Hepatocyte (in vitro differentiated cells): ENCODE measurements around the gene PSG6. TPM values are rescaled to one million over a fixed set of nuclear protein-coding genes. Genes with fewer than 3 reads are reported as not detected.
"Not testable (repeated sequence)": the region's sequence is repeated elsewhere in the genome, so short reads cannot be mapped to it uniquely, and the experiment has no call there.

Experiments used
- DNase-seq: peaks from one replicate; pipeline ENCODE4 v3.0.0-alpha.2; 2016; ENCODE audit warnings: low spot score
- H2AFZ ChIP-seq: fragments of 200-600 bp; sonication (generic); 2 replicates; pipeline ENCODE4 v1.6.0; 2016; ENCODE audit warnings: antibody characterized with exemption, mild to moderate bottlenecking
- H3K27ac ChIP-seq: fragments of 200-600 bp; sonication (generic); 2 replicates; pipeline ENCODE4 v1.5.1; 2016; ENCODE audit warnings: mild to moderate bottlenecking
- H3K27me3 ChIP-seq: fragments of 200-600 bp; sonication (generic); 2 replicates; pipeline ENCODE4 v1.6.1; 2016
- H3K36me3 ChIP-seq: fragments of 200-600 bp; sonication (generic); replicated peaks from 2 replicates; pipeline ENCODE4 v1.5.1; 2016; ENCODE audit warnings: low read depth; ENCODE audit not compliant: insufficient read depth
- H3K4me1 ChIP-seq: fragments of 200-600 bp; sonication (generic); 2 replicates; pipeline ENCODE4 v1.5.1; 2016; ENCODE audit warnings: mild to moderate bottlenecking, moderate library complexity; ENCODE audit not compliant: insufficient read depth
- H3K4me2 ChIP-seq: fragments of 200-600 bp; sonication (generic); 2 replicates; pipeline ENCODE4 v1.6.0; 2016
- H3K4me3 ChIP-seq: fragments of 200-600 bp; sonication (generic); 2 replicates; pipeline ENCODE4 v1.5.1; 2016; ENCODE audit warnings: mild to moderate bottlenecking
- H3K79me2 ChIP-seq: fragments of 200-600 bp; sonication (generic); 2 replicates; pipeline ENCODE4 v1.6.0; 2017; ENCODE audit warnings: mild to moderate bottlenecking
- H3K9me2 ChIP-seq: fragments of 200-600 bp; sonication (generic); replicated peaks from 2 replicates; pipeline ENCODE4 v1.6.0; 2017; ENCODE audit warnings: mild to moderate bottlenecking; ENCODE audit not compliant: insufficient read depth
- H3K9me3 ChIP-seq: fragments of 200-600 bp; sonication (generic); 2 replicates; pipeline ENCODE4 v1.5.1; 2016; ENCODE audit warnings: low read depth, mild to moderate bottlenecking
- H4K20me1 ChIP-seq: fragments of 200-600 bp; sonication (generic); 2 replicates; pipeline ENCODE4 v1.6.0; 2016; ENCODE audit warnings: mild to moderate bottlenecking; ENCODE audit not compliant: insufficient read depth, poor library complexity, severe bottlenecking
- WGBS: methylation state at CpG from one replicate; pipeline ENCODE4 v1.1.6; 2016; ENCODE audit warnings: low lambda C conversion rate; ENCODE audit errors: missing lambda C conversion rate; 5-methylcytosine and 5-hydroxymethylcytosine counted together
- polyA plus RNA-seq: library from polyadenylated mRNA; unstranded; fragments of >200 nt; fragmentation: Nextera tagmentation; extraction: Ambion mirVana; gene quantifications from 2 replicates; pipeline ENCODE4 v1.2.1, GENCODE V29; 2016
- total RNA-seq: library from RNA; depleted of rRNA; stranded (reverse); fragments of >200 nt; gene quantifications from 2 replicates; pipeline ENCODE4 v1.2.3, GENCODE V29; 2014

PSG6 gene
- total and polyA plus RNA-seq, 2 experiments from 2014 or later, result not detected

DNA sequence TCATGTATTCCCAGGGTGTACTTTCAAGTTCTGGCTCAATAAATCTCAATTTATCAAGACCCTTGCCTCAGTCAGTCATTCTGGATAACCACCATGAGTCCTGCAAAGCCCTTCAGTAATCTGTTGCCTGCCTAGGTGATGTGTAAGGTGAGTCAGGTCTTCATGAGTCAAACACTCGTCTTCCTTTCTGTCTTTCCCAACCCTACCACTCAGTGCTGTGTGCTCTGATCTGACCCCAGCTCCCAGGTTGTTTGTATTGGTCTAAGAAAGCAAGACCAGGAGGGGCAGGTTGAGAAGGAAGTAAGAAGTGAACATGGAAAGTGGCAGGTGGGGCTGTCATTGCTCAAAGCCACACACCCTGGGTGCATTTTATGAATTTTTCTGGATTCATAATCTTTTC lies 20.0 kb downstream of the PSG6 start:
- not testable (repeated sequence) for H3K9me3 ChIP-seq, H3K36me3 ChIP-seq, H3K4me2 ChIP-seq, H3K27me3 ChIP-seq, H2AFZ ChIP-seq, DNase-seq, H3K4me1 ChIP-seq, H4K20me1 ChIP-seq, H3K79me2 ChIP-seq, H3K4me3 ChIP-seq, H3K27ac ChIP-seq, H3K9me2 ChIP-seq
- WGBS, result 32% methylated on average over 1 of the region's 1 CpG

DNA sequence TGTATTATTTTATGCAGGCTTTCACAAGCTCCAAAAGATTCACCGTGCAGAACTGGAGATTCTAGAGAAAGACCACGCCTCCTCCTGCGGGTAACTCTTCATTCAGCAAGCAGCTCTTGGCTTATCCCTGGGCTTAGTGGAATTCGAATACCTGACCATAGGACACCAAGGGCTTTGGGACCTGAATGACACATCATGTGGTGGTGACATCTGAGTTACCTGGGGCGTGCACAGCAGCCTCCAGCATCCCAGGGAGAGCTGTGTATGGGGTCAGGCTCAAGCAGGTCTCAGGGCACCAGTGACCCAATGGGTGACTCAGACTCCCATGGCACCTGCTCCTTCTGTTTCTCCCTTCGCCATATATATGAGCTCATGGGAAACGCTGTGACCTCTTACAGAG lies 27.2 kb downstream of the PSG6 start:
- 74% methylated on average over 7 of the region's 7 CpGs for WGBS
- not testable (repeated sequence) for DNase-seq

DNA sequence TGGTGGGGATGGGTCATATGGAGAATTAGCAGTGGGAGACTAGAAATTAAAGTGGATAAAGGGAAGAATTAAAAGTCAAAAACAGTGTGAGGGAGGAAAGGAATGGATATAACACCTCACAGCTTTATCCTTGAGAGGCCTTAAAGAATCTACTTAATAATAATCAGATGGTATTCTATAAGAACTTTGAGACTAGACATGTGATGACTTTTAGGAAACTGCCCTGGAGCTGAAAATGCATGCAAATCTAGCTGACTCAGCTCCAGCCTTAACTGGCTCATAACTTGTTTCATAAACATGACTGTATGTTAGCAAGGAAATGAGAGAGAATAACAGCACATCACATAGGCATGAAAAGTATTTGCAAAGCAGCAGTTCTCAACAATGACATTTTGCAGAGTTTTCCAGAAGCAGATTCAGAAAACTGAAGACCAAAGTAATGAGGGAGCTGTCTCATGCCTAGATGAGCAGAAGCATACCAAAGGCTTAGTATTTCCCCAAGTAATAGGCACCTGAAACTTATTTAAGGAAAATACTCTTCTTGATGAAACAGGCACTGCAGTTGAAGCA lies 29.7 kb downstream of the PSG6 start:
- DNase-seq, H3K36me3 ChIP-seq, H3K4me2 ChIP-seq, H3K27ac ChIP-seq, H3K4me3 ChIP-seq, H3K9me2 ChIP-seq, H3K27me3 ChIP-seq, H3K9me3 ChIP-seq, H2AFZ ChIP-seq, H3K4me1 ChIP-seq, H3K79me2 ChIP-seq, H4K20me1 ChIP-seq: not testable (repeated sequence)

More for the DNA sequence above, 27.2 kb downstream of the PSG6 start:
- H3K9me2 ChIP-seq, H3K4me2 ChIP-seq, H2AFZ ChIP-seq, H3K4me1 ChIP-seq, H3K27me3 ChIP-seq, H4K20me1 ChIP-seq, H3K27ac ChIP-seq, H3K36me3 ChIP-seq, H3K9me3 ChIP-seq, H3K4me3 ChIP-seq, H3K79me2 ChIP-seq: not testable (repeated sequence)

DNA sequence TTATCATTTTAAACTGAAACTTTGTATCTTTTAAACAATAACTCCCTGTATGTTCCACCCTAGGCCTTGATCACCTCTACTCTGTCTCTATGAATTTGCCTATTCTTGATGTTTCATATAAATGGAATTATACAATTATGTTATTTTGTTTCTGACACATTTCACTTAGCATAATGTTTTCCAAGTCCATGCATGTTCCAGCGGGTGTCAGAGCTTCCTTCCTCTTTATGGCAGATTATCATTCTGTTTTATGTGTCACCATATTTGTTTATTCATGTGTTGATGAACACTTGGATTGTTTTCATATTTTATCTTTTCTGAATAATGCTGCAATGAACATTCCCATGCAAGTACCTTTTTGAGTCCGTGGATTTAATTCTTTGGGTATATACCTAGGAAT lies 35.0 kb downstream of the PSG6 start:
- WGBS, result 54% methylated on average over 2 of the region's 2 CpGs
- not testable (repeated sequence) for H3K9me2 ChIP-seq, H3K4me1 ChIP-seq, H2AFZ ChIP-seq, H3K36me3 ChIP-seq, DNase-seq, H3K27me3 ChIP-seq, H3K79me2 ChIP-seq, H4K20me1 ChIP-seq, H3K4me3 ChIP-seq, H3K27ac ChIP-seq, H3K9me3 ChIP-seq, H3K4me2 ChIP-seq

DNA sequence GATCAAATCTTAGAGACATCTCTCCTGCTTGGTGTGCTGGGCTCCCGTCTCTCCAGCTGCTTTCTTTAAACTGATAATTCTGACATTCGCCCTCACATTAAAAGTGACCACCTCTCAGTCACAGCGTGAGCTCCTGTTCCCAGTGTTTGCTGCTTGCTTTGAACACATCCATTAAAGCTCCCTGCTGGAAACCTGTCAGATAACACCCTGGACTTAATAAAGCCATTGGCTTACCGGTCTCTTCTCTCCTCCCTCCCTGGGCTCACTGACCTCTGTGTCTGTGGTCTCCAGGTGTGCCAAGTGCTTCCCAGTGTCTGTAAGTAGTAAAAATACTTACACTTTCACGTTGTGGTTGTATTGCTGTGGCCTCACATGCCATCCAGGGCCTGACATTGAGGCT lies 35.7 kb downstream of the PSG6 start:
- not testable (repeated sequence) for H4K20me1 ChIP-seq, H3K27me3 ChIP-seq, H3K36me3 ChIP-seq, H3K9me2 ChIP-seq, DNase-seq, H3K79me2 ChIP-seq, H2AFZ ChIP-seq, H3K9me3 ChIP-seq, H3K4me3 ChIP-seq, H3K27ac ChIP-seq, H3K4me1 ChIP-seq, H3K4me2 ChIP-seq
- 52% methylated on average over 5 of the region's 5 CpGs for WGBS

DNA sequence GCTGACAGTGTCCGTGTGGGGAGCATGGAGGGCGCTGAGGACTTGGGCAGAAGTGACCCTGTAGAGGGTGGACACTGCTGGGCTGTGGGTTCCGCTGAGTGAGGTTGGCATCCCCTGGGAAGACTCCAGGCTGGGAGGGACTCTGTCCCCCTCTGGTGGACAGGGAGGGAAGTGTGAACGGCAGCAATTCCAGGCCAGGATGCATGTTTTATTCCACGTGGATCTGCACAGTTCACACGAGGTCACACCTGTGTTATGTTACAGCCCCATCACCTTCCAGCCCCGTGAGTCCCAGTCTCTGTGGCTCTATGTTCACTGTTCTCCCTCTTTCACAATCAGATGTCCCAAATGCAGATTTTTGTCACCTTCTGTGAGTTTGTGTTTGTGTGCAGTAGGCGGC lies 36.4 kb downstream of the PSG6 start:
- H3K4me1 ChIP-seq, H3K36me3 ChIP-seq, DNase-seq, H2AFZ ChIP-seq, H3K27me3 ChIP-seq, H3K79me2 ChIP-seq, H3K9me3 ChIP-seq, H4K20me1 ChIP-seq, H3K9me2 ChIP-seq, H3K27ac ChIP-seq, H3K4me2 ChIP-seq, H3K4me3 ChIP-seq: not testable (repeated sequence)
- WGBS, result 69% methylated on average over 7 of the region's 8 CpGs

DNA sequence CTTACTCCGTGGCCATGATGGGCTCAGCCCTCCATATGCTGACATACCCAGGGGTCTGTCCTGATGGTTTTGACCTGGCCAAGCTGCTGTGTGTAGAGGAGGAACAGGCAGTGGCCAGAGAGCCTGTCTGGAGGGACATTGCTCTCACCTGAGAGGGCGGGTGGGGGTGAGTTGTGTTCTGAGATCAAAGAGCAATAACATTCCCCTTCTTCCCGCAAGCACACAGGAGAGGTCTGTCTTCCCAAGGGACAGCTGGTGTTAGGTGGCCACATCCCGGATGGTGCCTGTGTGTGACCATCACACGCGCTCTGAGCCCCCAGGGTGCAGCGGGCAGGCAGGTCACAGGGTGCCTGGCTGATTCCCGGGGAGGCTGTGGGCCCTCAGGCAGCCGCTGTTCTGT lies 37.1 kb downstream of the PSG6 start:
- H3K9me3 ChIP-seq, DNase-seq, H3K79me2 ChIP-seq, H2AFZ ChIP-seq, H3K4me3 ChIP-seq, H3K9me2 ChIP-seq, H3K4me2 ChIP-seq, H3K27ac ChIP-seq, H3K4me1 ChIP-seq, H3K36me3 ChIP-seq, H4K20me1 ChIP-seq, H3K27me3 ChIP-seq: not testable (repeated sequence)
- WGBS, result 80% methylated on average over 9 of the region's 9 CpGs
